Hypothalamus (tissue), 51 donors: ENCODE data around the gene CKLF.
"Not testable (repeated sequence)": the region's sequence is repeated elsewhere in the genome, so short reads cannot be mapped to it uniquely, and the experiment has no call there.

Source experiments
- DNase-seq, 51 donors: peaks; one replicate each; lab custom pipeline; 2025; lab: John Stamatoyannopoulos, UW

CKLF gene

DNA sequence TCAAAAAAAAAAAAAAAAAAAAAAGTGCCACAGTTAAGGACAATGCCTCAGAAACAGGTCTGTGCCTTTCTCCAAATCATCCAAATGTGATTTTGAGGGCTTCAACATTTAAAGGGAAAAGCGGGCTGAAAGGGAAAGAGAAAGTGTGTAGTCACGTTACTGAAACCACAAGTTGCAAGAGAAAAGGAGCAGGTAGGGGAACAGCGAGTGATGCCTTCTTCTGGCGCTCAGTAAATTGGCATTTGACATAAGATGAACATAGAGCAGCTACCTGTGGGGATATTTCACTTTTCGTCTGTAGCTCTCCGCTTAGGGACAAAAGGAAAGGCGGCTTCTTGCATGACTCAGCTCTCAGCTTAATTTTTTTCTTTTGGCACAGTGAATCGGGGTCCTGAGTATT, 37.9 kb downstream of the CKLF start:
- no peak for DNase-seq

DNA sequence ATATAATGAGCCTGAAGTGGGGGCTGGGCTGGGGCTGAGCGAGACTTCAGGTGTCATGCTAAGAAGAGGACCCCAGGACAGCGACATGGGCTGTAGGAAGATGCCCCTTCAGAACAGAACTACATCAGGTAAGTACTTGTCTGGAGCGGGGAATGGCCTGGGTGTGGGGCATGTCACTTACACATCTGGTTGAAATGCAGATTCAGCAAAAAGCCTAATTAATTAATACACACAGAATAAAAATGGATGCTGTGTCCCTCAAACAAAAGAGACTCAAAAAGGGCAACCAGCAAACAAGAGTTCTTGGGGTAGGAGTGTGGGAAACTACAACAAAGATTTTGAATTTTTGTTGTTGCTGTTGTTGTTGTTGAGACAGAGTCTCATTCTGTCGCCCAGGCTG, 38.6 kb downstream of the CKLF start:
- DNase-seq, result no peak

DNA sequence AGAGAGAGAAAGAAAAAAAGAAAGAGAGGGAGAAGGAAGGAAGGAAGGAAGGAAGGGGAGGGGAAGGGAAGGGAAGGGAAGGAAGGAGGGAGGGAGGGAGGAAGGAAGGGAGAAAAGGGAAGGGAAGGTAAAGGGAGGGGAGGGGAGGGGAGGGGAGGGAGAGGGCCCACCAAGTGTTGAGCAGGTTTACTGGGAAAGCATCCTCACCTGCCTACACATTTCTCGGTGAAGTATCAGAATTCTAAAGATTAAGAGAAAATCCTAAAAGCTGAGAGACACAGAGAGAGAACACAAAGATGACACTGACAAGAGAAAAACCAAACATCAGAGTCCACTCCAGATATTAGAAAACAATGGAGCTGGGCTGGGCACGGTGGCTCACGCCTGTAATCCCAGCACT, 39.9 kb downstream of the CKLF start:
- DNase-seq, result no peak

DNA sequence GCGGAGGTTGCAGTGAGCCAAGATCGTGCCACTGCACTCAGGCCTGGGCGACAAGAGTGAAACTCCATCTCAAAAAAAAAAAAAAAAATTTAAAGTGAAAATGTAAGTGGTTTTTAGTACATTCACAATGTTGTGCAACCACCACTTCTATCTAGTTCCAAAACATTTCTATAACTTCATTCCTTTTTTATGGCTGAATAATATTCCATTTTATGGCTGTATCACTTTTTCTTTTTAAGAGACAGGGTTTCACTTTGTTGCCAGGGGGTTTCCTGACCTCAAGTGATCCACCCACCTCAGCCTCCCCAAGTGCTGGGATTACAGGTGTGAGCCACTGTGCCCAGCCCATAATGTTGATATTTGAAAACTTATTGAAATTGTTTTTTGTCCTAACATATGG, 40.4 kb downstream of the CKLF start:
- no peak for DNase-seq

DNA sequence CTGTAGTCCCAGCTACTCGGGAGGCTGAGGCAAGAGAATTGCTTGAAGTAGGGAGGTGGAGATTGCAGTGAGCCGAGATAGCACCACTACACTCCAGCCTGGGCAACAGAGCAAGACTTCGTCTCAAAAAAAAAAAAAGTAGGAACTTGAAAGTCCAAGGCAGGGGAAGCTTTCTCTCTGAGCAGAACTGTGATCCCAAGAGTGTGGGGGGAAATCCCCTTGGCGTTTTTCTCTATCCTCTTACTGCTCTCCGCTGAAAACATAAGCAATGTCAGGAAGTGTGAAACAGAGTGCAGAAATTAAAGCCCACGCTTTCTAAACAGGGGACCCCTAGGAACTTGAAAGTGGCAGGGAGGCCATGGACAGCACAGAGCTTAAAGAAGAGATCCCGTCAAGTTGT, 42.4 kb downstream of the CKLF start:
- no peak for DNase-seq

DNA sequence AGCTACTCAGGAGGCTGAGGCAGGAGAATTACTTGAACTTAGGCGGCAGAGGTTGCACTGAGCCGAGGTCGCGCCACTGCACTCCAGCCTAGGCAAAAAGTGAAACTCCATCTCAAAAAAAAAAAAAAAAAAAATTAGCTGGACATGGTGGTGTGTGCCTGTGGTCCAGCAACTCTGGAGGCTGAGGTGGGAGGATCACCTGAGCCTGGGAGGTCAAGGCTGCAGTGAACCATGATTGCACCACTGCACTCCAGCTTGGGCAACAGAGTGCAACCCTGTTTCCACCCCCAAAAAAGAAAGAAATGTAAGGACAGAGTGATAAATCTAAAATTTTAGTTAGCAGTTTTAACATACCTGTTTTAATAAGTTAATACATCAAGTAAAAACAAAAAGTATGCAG, 44.2 kb downstream of the CKLF start:
- not testable (repeated sequence) for DNase-seq

DNA sequence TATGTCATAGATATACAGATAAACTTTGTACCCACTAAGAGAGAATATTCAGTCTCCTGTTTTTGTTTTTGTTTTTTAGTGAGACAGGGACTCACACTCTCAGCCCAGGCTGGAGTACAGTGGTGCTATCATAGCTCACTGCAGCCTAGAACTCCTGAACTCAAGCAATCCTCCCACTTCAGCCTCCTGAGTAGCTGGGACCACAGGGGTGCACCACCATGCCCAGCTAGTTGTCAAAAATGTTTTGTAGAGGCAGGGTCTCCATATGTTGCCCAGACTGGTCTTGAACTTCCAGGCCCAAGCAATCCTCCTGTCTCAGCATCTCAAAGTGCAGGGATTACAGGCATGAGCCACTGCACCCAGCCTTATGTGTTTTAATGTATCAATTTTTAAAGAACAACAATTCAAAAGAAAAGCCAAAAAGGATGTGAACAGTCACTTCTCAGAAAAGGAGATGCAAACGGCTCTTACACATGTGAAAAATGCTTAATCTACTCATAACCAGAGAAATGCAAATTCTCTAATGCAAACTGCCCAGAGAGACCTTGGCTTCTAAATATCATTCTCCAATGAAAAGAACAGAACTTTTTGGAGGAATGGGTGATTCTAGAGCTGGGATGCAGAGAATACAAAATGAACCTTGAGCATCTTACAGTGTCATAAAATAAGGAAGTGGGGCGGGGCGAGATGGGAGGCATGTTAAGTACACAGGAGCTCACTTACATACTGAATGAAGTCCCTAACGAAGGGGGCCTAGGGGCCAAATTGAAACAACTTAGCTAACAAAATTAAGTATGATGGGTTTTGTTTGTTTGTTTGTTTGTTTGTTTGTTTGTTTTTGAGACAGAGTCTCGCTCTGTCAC, 44.8 kb downstream of the CKLF start:
- no peak for DNase-seq

DNA sequence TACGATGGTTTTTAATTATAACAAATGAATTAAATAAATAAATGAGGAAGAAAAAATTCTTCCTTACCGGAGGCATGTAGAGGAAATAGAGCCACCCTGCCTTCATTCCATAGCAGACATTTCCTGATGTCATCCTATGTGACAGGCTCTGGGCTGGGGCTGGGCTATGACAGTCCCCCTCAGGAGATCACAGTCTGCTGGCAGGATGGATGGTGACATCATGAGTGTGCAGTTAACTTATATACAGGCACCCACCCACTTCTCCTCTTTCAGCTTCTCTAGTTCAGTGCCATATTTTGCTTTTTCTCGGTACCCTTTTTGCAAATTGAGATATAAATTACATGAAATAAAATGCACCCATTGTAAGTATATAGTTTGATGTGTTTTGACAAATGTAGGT, 45.7 kb downstream of the CKLF start:
- no peak for DNase-seq

DNA sequence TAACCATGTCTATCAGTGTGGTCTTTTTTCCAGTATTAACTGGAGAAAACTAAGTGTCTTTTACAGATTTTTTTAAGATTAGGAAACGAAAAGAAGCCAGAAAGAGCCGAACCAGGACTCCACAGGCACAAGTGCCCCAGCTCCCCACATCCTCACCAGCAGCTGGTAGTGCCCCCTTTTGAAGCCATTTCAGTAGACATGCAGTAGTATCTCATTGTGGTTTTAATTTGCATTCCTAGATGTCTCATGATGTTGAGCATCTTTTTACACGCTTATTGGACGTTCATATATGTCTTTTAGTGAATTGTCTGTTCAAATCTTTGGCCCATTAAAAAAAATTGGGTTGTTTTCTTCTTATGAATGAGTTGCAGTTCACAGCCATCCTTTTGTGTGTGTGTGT, 47.4 kb downstream of the CKLF start:
- no peak for DNase-seq

DNA sequence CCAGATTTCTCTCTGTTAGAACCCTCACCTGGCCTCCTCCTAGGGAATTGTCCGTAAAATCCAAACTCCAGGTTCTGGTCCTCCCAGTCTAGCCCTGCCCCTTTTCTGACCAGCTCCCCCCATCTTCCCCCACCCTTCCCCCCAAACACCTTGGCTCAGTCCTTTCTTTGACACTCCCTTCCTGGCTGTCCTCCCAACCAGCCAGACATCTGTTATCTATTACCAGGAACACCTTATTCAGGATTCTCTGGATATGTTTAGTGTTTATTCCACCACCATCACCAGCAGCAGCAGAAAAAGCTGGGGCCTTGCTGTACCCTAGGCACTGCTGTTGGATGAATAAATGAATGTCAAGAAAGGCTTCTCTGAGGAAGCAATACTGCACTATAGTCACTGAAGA, 48.1 kb downstream of the CKLF start:
- DNase-seq, result no peak

DNA sequence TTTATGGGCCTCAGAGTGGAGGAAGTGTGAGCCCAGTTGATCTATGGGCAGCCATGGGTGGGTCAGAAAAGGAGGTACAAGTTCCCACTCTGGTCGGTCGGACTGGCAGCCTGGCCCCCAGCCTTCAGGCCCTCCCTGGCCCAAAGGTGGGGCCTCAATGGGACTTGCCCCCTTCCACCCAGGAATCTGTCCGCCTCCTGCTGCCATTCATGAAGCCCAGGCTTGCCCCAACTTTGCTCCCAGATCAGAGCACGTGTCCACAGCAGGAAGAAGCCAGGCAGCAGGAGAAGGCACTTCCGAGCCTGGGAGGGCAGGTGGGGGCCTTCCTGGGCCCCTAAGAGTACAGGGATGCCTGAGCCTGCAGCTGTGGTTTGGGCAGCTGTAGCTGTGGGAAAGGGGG, 49.1 kb downstream of the CKLF start:
- DNase-seq, result no peak

DNA sequence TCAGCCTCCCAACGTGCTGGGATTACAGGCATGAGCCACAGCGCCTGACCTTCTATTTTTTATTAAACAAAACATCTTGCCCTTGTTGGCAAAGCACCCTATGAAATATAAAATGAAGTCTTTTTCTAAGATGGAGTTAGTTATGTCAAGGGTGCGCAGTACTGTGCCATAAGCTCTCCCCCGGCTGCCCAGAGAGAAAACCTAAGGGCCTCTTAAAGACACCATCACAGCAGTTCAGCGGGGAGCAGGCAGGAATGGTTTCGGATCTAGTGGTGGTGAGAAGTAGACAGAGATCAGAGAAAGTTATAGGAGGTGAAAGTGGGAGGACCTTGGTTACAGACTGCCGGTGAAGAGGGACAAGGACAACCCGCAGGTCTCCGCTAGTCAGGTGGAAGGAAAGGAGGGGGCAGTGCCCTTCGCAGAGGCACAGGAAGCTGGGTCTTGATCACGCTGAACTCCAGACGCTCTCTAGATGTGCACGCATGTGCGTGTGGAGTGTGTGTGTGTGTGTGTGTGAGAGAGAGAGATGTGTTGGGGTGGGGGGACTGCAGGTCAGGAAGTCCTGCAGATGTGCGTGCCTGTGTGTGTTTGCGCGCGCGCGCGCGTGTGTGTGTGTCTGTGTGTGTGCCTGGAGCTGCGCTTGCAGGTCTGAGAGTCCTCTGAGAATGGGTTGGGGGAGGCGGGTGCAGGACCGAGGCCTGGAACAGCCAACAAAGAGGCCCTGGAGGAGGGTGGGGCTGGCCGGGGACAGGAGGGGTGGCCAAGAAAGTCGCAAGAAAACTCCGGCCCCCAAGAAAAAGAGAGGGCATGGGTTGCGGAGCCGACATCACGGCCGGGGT, 51.4 kb downstream of the CKLF start:
- DNase-seq, result peak in 25 of 51 donors; percentile 21 to 60 (median 40)

DNA sequence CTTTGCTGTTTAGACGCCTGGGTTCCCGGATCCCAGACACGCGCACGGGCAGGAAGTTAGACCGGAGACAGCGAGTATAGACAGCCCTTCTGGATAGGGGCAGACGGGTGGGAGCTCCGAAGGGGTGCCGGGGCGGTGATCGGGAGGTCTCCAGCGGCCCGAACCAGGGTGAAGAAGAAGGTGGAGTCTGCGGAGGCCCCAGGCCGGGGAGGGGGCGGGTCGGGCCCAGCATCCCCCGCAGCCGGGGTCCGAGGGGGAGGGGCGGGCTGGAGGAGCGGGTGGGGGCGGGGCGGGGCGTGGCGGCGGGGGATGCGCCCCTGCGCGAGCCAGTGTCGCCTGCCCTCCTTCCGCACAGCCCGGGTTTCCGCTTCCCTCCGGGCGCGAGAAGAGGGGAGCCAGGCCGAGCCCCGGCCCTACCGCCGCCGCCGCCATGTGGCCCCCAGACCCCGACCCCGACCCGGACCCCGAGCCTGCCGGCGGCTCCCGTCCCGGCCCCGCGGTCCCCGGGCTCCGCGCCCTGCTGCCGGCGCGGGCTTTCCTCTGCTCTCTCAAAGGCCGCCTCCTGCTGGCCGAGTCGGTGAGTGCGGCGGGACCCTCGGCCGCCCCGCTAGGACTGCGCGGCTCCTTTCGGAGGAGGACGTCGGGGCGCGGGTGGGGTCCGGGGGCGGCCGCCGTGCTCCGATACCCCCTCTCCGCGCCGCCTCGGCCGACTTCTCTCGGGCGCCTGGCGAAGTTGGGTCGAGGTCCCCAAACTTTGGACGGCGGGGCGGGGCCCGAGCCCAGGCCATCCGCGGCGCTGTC, 52.2 kb downstream of the CKLF start, which contains the start of gene CMTM3:
CMTM3 (plus strand) TSS at position 329 of the 801 bp plus-strand sequence; CDS start at position 431, 102 bp downstream.
- peak in 21 of 51 donors; percentile 11 to 63 (median 46) for DNase-seq

DNA sequence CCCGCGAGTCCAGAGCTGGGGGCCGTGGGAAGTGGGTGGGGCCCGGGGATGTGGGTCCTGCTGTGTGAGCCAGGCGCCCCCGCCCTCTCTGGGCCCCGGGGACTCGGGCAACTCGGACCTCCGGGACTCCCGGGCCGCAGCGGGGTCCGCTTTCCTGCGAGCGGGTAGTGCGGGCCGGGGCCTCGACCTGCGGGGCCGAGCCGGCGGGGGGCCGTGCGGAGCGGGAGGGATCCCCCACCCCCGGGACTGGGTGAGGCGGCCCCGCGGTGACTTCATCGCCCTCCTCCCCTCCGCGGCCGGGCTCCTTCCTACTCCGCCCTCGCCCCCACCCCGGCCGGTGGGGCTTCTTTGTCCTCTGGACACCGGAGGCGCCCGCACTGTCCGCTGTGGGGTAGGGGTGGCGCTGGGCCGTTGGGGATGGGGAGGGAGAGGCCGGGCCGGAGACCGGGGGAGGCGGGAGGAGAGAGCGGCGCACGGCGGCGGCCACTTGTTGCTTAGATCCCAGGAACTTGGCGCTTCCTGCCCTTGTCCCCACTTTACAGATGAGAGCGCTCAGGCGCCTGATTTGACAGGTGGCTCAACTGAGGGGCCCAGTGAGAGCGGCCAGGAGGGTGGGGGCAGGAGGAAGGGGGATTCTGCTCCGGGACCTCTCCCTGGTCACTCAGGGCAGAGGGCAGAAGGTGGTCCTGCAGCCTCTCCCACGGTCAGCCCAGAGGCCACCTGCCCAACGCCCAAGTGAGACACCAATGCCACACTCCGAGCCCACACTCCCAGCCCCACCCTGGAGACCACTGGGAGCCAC, 53.0 kb downstream of the CKLF start:
- peak in 9 of 51 donors; percentile 19 to 66 (median 41) for DNase-seq

DNA sequence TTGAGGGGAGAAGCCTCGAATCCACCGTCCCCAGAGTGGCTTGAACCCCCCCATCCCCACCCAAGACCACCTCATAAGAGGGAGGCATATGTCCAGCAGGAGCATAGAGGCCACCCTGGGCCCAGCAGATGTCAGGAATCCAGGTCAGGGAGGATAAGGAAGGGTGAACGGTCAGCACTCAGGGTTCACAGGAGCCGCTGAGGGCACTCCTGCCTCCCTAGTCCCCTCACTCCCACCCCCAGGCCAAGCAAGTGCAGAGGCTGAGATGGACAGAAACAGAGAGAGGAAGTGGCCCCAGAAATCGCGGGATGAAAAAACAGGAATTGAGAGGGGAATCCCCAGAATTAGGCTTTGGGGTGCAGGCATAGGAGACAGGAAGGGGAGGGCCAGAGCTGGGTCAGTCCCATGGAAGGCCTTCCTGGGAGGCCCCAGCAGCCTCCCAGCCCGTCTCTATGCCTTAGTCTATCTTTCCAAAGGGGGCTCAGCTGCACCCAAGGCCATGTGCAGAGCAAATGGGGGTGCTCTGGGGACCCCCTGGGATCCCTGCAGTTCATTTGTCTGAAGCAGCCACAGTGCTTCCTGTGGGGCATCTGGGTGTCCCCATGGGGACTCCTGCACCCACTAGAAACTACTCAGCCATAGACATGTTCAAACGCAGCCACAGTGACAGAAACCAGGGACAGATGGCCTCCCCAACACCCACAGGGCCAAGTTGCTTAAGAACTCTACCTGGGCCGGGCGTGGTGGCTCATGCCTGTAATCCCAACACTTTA, 53.8 kb downstream of the CKLF start:
- peak in 3 of 51 donors; percentile 3 to 17 (median 15) for DNase-seq

DNA sequence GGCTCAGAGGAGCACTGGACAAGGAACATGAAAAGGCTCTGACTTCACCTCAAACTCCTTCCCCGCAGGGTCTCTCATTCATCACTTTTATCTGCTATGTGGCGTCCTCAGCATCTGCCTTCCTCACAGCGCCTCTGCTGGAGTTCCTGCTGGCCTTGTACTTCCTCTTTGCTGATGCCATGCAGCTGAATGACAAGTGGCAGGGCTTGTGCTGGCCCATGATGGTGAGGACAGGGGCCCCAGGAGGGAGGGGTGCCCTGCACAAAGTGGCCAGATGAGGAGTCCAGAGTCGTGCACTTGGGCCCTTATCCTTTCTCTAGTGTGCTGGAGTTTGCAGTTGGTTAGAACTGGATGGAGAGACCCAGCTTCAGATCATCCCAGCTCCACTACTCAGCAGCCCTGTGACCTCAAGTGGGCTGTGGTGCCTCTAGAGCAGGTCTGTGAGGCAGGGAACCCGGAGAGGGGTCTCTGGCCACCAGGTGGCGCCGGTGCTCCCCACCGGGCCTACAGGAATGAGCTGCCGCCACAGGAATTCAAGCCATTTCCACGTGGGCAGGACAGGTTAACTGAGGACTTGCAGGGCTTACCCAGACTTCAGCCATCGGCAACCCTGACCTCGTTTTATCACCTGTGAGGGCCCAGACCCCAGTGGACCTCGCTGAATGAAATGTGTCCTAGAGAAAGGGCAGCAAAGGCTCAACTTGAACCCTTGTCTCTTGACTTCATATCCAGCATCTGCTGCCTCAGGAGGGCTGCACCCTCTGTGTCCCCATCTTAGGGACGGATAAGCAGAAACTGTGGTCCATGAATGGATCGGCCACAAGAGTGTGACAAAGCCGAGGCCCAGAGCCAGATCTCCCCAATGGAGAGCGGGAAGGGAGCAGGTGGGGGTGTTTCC, 56.1 kb downstream of the CKLF start:
- DNase-seq, result peak in 47 of 51 donors; percentile 7 to 85 (median 60)

DNA sequence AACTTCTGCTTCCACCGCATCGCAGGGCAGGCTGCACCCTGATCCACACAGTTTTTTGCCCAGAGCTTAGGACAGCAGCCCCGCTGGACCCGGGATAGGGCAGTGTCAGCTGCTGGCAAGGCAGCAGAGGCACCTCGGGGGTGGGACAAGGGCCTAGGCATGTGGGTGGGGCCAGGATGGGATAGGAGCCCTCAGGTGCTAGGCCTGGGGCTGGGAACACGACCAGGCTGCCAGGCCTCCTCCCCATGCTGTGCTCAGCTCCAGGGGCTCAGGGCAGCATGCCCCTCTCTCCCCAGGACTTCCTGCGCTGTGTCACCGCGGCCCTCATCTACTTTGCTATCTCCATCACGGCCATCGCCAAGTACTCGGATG, 56.7 kb downstream of the CKLF start:
- no peak for DNase-seq
